Fibroblast of lung (primary cell): ENCODE data around the gene NMNAT2. TPM values are rescaled to one million over a fixed set of nuclear protein-coding genes. Genes with fewer than 3 reads are reported as not detected.

Experiments used
- DNase-seq, 2 donors: peaks; one replicate each; pipeline versions ENCODE4 v3.0.0 to v3.0.0-alpha.2; 2010; ENCODE audit warnings: low read depth in 2 of 2
- H2AFZ ChIP-seq: 2 replicates; pipeline ENCODE4 v1.5.1; 2012; ENCODE audit warnings: low read length, control low read depth, inconsistent platforms
- H3K27ac ChIP-seq: 2 replicates; pipeline ENCODE4 v1.5.1; 2011; ENCODE audit warnings: low read length, control low read depth; ENCODE audit not compliant: insufficient read depth
- H3K27me3 ChIP-seq: 2 replicates; pipeline ENCODE4 v1.5.1; 2011; ENCODE audit warnings: mild to moderate bottlenecking, low read length; ENCODE audit not compliant: control insufficient read depth, insufficient read depth
- H3K36me3 ChIP-seq: 2 replicates; pipeline ENCODE4 v1.5.1; 2011; ENCODE audit warnings: low read length; ENCODE audit not compliant: control insufficient read depth, insufficient read depth
- H3K4me1 ChIP-seq: 2 replicates; pipeline ENCODE4 v1.5.1; 2011; ENCODE audit warnings: low read length; ENCODE audit not compliant: control insufficient read depth, insufficient read depth; ENCODE audit errors: extremely low read depth
- H3K4me2 ChIP-seq: 2 replicates; pipeline ENCODE4 v1.5.1; 2011; ENCODE audit warnings: low read length, control low read depth; ENCODE audit not compliant: insufficient read depth; ENCODE audit errors: extremely low read depth
- H3K4me3 ChIP-seq, 4 experiments: fragments of 200-600 bp in 1 of 4; sonication (generic) in 1 of 4; replicated peaks in 1 of 4; 2 replicates each; pipeline ENCODE4 v1.5.1; 2011 to 2016; ENCODE audit warnings: low read length in 4 of 4, low read depth in 3 of 4, mild to moderate bottlenecking in 3 of 4, control low read depth in 2 of 4, inconsistent platforms in 1 of 4, mixed read lengths in 1 of 4; ENCODE audit not compliant: insufficient read depth in 1 of 4; ENCODE audit errors: control extremely low read depth in 1 of 4
- H3K79me2 ChIP-seq: 2 replicates; pipeline ENCODE4 v1.5.1; 2012; ENCODE audit warnings: mild to moderate bottlenecking, low read length, inconsistent platforms; ENCODE audit not compliant: control insufficient read depth, insufficient read depth
- H3K9ac ChIP-seq: 2 replicates; pipeline ENCODE4 v1.5.1; 2011; ENCODE audit warnings: mild to moderate bottlenecking, low read length, control low read depth; ENCODE audit not compliant: insufficient read depth
- H3K9me3 ChIP-seq: 2 replicates; pipeline ENCODE4 v1.5.1; 2012; ENCODE audit warnings: low read depth, low read length; ENCODE audit not compliant: control insufficient read depth, insufficient read depth
- H4K20me1 ChIP-seq: 2 replicates; pipeline ENCODE4 v1.5.1; 2011; ENCODE audit warnings: low read length; ENCODE audit not compliant: control insufficient read depth, insufficient read depth; ENCODE audit errors: extremely low read depth
- EZH2 ChIP-seq: IDR thresholded peaks from 2 replicates; pipeline ENCODE4 v1.5.1; 2012; ENCODE audit warnings: low read length, control low read depth, mild to moderate bottlenecking; ENCODE audit errors: missing control alignments
- polyA plus RNA-seq, 2 donors: library from polyadenylated mRNA; depleted of rRNA in 1 of 2; stranded (reverse) in 1 of 2; unstranded in 1 of 2; fragments of >200 nt; gene quantifications; 2 replicates each; pipeline ENCODE4 v1.2.1, GENCODE V29; 2011 to 2012; ENCODE audit warnings: missing spikeins in 1 of 2
- total RNA-seq: library from RNA; depleted of rRNA; stranded (reverse); fragments of >200 nt; gene quantifications from 2 replicates; pipeline ENCODE4 v1.2.1, GENCODE V29; 2014
- TF ChIP-seq, protein P1 (sequence below), 2 donors: IDR thresholded peaks in 1 of 2; conservative IDR thresholded peaks in 1 of 2; 1 replicate in 1 of 2; 2 replicates in 1 of 2; pipeline ENCODE4 v1.5.1; 2011 to 2012; ENCODE audit warnings: low read length in 2 of 2, control low read depth in 1 of 2, inconsistent platforms in 1 of 2, low read depth in 1 of 2, mild to moderate bottlenecking in 1 of 2

NMNAT2 gene
- total and polyA plus RNA-seq, 2 donors (not counting 1 experiment from before 2014, with no cell fraction given), result under 0.01 to 0.61 TPM

DNA sequence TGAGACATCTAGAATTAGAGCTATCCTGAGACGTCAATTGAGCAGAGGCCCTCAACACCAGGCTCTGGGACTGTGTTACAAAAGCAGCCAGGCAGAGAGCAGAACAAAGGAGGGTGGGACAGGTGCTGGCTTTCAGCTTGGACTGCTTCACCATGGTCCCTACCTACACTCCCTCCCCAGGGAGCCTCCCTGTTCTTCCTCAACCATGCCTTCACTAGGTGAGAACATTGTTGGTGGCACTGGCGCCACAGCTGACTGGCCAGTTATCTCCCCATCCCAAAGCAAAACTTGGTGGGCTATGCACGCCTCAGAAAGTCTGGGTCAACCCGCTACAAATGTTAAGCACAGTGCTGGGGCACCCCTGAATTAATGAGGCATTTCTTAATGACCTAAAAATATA is 87.8 kb downstream of the NMNAT2 start:
- Histone ChIP-seq H3K4me1 (no peaks in the 10 kb centered on the region), H3K9me3 (no peaks in the 10 kb centered on the region), H2AFZ (no peak overlapping the region), H3K27ac (no peak overlapping the region), H3K9ac (no peak overlapping the region), H3K27me3 (peaks cover 35% of the 10 kb centered on the region), H3K4me3 (no peak overlapping the region), H4K20me1 (no peaks in the 10 kb centered on the region), H3K79me2 (no peaks in the 10 kb centered on the region), H3K4me2 (no peak overlapping the region), H3K36me3 (no peaks in the 10 kb centered on the region)
- DNase-seq, result no peak
- TF ChIP-seq, protein P1, sequence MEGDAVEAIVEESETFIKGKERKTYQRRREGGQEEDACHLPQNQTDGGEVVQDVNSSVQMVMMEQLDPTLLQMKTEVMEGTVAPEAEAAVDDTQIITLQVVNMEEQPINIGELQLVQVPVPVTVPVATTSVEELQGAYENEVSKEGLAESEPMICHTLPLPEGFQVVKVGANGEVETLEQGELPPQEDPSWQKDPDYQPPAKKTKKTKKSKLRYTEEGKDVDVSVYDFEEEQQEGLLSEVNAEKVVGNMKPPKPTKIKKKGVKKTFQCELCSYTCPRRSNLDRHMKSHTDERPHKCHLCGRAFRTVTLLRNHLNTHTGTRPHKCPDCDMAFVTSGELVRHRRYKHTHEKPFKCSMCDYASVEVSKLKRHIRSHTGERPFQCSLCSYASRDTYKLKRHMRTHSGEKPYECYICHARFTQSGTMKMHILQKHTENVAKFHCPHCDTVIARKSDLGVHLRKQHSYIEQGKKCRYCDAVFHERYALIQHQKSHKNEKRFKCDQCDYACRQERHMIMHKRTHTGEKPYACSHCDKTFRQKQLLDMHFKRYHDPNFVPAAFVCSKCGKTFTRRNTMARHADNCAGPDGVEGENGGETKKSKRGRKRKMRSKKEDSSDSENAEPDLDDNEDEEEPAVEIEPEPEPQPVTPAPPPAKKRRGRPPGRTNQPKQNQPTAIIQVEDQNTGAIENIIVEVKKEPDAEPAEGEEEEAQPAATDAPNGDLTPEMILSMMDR (conservative IDR thresholded peaks at IDR 0.05 in 1 of 2, IDR thresholded peaks at IDR 0.05 in 1 of 2; ENCODE audit: low read depth in 1 of 2, low read length in 2 of 2), result no peak
- peak; percentile 29 for TF ChIP-seq EZH2

DNA sequence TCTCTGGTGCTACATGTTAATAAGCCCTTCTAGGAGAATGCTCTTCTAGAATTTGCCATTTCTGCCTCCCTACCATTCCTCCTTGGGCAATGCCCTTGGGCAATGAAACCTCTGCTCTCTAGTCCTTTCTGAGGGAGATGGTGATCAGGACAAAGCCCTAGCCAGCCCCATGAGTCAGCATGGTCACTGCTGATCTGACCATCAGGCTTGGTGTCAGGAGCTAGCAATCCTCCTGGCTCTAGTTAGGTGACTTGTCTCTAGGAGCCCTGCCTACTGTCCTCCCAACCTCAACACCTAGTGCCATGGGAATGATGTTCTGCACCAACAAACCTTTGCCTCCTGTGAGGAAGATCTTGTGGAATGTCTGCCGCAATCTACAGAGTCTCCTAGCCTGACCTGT is 89.8 kb downstream of the NMNAT2 start:
- H3K27me3 ChIP-seq, result peaks cover 33% of the 10 kb centered on the region
- H3K79me2 ChIP-seq, result no peaks in the 10 kb centered on the region
- no peak overlapping the region for H3K4me2 ChIP-seq
- no peaks in the 10 kb centered on the region for H3K36me3 ChIP-seq
- no peak overlapping the region for H3K4me3 ChIP-seq
- no peak overlapping the region for H2AFZ ChIP-seq
- DNase-seq, result no peak
- no peak overlapping the region for H3K27ac ChIP-seq
- H3K4me1 ChIP-seq, result no peaks in the 10 kb centered on the region
- TF ChIP-seq EZH2, result no peak
- TF ChIP-seq, protein P1 (conservative IDR thresholded peaks at IDR 0.05 in 1 of 2, IDR thresholded peaks at IDR 0.05 in 1 of 2; ENCODE audit: low read depth in 1 of 2, low read length in 2 of 2), result no peak
- H3K9ac ChIP-seq, result no peak overlapping the region
- H3K9me3 ChIP-seq, result no peaks in the 10 kb centered on the region
- no peaks in the 10 kb centered on the region for H4K20me1 ChIP-seq

DNA sequence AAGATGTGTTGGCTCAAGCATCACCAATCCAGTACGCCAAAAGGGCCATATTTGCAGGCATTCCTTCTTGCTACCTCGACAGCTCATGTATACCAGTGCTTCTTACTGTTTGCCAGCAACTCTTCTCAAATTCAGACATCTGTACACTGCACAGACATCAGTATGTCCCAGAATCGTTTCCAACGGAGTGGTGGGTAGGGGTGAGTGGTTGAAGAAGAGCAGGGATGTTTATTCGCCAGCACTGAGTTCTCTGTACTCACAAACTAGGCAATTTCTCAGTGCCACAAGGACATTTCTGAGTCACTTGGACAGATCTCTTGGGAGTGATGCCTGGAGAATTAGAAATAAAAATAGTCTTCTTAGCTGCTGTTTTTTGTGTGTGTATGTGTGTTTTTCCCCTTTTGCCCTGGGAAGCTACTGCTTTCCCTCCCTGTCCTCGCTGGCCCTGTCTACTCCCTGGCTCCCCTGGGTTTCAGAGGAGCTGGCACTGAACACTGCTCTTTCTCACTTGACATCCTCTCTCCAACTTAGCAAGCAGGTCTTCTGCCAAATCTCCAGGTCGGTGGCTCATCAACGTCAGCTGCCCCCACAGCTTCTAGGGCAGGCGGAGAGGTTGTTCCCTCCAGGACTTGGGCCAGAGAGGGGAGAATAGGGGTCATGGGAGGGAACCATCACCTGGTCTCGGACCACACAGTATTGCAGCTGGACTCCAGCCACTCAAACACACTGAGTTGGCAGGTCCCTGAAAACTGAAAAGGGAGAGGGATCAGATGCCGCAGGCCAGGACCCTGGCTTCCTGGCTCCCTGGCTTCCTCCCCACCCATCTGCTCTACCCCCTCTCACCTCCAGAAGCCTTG is 90.5 kb downstream of the NMNAT2 start:
- H3K36me3 ChIP-seq, result no peaks in the 10 kb centered on the region
- H3K27me3 ChIP-seq, result peaks cover 33% of the 10 kb centered on the region
- no peaks in the 10 kb centered on the region for H3K4me1 ChIP-seq
- H3K4me2 ChIP-seq, result no peak overlapping the region
- no peak overlapping the region for H3K27ac ChIP-seq
- no peak overlapping the region for H2AFZ ChIP-seq
- no peaks in the 10 kb centered on the region for H3K79me2 ChIP-seq
- H3K4me3 ChIP-seq, result no peak overlapping the region
- TF ChIP-seq, protein P1 (conservative IDR thresholded peaks at IDR 0.05 in 1 of 2, IDR thresholded peaks at IDR 0.05 in 1 of 2; ENCODE audit: low read depth in 1 of 2, low read length in 2 of 2), result no peak
- TF ChIP-seq EZH2, result no peak
- H3K9me3 ChIP-seq, result no peaks in the 10 kb centered on the region
- H4K20me1 ChIP-seq, result no peaks in the 10 kb centered on the region
- DNase-seq, result no peak
- no peak overlapping the region for H3K9ac ChIP-seq
